B cell (primary cell): ENCODE data around the gene TNNT3.

Source experiments
- EZH2 ChIP-seq: IDR thresholded peaks from 2 replicates; pipeline ENCODE4 v1.6.1; 2012; ENCODE audit warnings: borderline replicate concordance, low read depth, mild to moderate bottlenecking, moderate library complexity, low read length; ENCODE audit not compliant: insufficient read depth, poor library complexity, severe bottlenecking
- TF ChIP-seq, protein P1 (sequence below): fragments of 200-600 bp; IDR thresholded peaks from one replicate; pipeline ENCODE4 v1.8.0; 2022; ENCODE audit warnings: antibody characterized with exemption, mild to moderate bottlenecking

DNA sequence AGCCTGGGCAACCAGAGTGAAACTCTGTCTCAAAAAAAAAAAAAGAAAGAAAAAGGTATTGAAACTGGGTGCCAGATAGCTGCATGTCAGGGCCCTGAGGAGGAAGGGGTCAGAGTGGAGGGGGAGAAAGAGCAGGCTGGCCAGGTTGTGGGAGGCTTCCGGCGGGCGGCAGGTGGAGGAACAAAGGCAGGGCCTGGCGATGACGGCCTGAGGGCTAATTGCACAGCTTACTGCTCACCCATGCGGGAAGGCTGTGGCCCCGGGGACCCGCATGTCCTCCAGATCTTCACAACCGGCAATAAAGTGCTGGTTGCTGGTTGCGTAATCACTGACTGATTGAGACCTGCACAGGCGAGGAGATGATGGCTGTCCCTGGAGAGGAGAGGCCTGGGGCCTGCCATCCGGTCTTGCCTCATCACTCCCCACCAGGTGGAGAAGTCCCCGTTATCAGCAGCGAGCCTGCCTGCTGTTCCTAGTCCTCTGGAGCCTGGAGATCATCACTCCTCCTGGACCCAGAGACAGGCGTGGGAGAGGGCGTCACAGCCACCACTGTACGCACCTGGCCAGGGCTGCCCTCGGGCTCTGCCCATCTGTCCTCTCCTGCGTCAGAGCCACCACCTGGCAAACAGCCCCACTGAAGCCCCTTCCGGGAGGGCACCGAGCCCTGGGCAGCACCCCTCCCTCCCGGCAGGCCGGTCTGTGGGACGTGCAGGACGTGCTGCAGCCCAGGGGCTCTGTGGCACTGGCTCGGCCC, 59.4 kb downstream of the TNNT3 start:
- TF ChIP-seq, protein P1, sequence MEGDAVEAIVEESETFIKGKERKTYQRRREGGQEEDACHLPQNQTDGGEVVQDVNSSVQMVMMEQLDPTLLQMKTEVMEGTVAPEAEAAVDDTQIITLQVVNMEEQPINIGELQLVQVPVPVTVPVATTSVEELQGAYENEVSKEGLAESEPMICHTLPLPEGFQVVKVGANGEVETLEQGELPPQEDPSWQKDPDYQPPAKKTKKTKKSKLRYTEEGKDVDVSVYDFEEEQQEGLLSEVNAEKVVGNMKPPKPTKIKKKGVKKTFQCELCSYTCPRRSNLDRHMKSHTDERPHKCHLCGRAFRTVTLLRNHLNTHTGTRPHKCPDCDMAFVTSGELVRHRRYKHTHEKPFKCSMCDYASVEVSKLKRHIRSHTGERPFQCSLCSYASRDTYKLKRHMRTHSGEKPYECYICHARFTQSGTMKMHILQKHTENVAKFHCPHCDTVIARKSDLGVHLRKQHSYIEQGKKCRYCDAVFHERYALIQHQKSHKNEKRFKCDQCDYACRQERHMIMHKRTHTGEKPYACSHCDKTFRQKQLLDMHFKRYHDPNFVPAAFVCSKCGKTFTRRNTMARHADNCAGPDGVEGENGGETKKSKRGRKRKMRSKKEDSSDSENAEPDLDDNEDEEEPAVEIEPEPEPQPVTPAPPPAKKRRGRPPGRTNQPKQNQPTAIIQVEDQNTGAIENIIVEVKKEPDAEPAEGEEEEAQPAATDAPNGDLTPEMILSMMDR, result no peak
- TF ChIP-seq EZH2, result no peak
